NT2/D1 (cell line): ENCODE measurements around the gene GRB10.
"Not testable (repeated sequence)": the region's sequence is repeated elsewhere in the genome, so short reads cannot be mapped to it uniquely, and the experiment has no call there.

Source experiments
- DNase-seq: peaks from one replicate; pipeline ENCODE4 v3.0.0-alpha.2; 2011; ENCODE audit warnings: low read depth, low spot score
- H3K27me3 ChIP-seq: 2 replicates; pipeline ENCODE4 v1.6.0; 2011; ENCODE audit warnings: mild to moderate bottlenecking; ENCODE audit not compliant: insufficient read length, insufficient read depth
- H3K36me3 ChIP-seq: 2 replicates; pipeline ENCODE4 v1.6.1; 2011; ENCODE audit warnings: mild to moderate bottlenecking, low read length, mixed read lengths; ENCODE audit not compliant: insufficient read depth, insufficient read length
- H3K4me1 ChIP-seq: 2 replicates; pipeline ENCODE4 v1.5.1; 2011; ENCODE audit not compliant: insufficient read depth, insufficient read length
- H3K4me3 ChIP-seq: 2 replicates; pipeline ENCODE4 v1.5.1; 2011; ENCODE audit warnings: low read depth; ENCODE audit not compliant: insufficient read length
- H3K9ac ChIP-seq: 2 replicates; pipeline ENCODE4 v1.6.0; 2011; ENCODE audit warnings: low read depth; ENCODE audit not compliant: insufficient read length
- H3K9me3 ChIP-seq: 2 replicates; pipeline ENCODE4 v1.5.1; 2011; ENCODE audit warnings: mild to moderate bottlenecking, low read length; ENCODE audit not compliant: insufficient read depth
- SUZ12 ChIP-seq: IDR thresholded peaks from 2 replicates; pipeline ENCODE4 v1.6.1; 2011; ENCODE audit not compliant: insufficient read length, insufficient read depth; ENCODE audit errors: extremely low read depth
- YY1 ChIP-seq: IDR thresholded peaks from 2 replicates; pipeline ENCODE4 v1.6.1; 2011; ENCODE audit not compliant: insufficient read length, insufficient read depth
- ZNF274 ChIP-seq: IDR thresholded peaks from 2 replicates; pipeline ENCODE4 v1.6.1; 2011; ENCODE audit warnings: mild to moderate bottlenecking, low read depth, low read length

The GRB10 gene

GRCh38 chr7:50742401-50742800 is 40.3 kb downstream of the GRB10 start:
- H3K4me3 ChIP-seq, result no peak overlapping the region
- TF ChIP-seq SUZ12, result no peak
- no peak for DNase-seq
- H3K36me3 ChIP-seq, result peaks cover 18% of the 10 kb centered on the region
- no peaks in the 10 kb centered on the region for H3K4me1 ChIP-seq
- H3K9me3 ChIP-seq, result peaks cover 7% of the 10 kb centered on the region; the same call in 1 of the 2 replicates
- H3K9ac ChIP-seq, result no peak overlapping the region
- no peaks in the 10 kb centered on the region for H3K27me3 ChIP-seq

GRCh38 chr7:50739744-50740435 is 42.8 kb downstream of the GRB10 start:
- peaks cover 7% of the 10 kb centered on the region; the same call in 1 of the 2 replicates for H3K9me3 ChIP-seq
- no peak for DNase-seq
- H3K36me3 ChIP-seq, result peaks cover 13% of the 10 kb centered on the region
- H3K4me1 ChIP-seq, result no peaks in the 10 kb centered on the region
- no peak overlapping the region for H3K9ac ChIP-seq
- no peaks in the 10 kb centered on the region for H3K27me3 ChIP-seq
- no peak overlapping the region for H3K4me3 ChIP-seq
- TF ChIP-seq YY1 (no peak), SUZ12 (no peak), ZNF274 (no peak)

GRCh38 chr7:50738932-50739331 is 43.8 kb downstream of the GRB10 start:
- Histone ChIP-seq H3K9me3 (peaks cover 7% of the 10 kb centered on the region; the same call in 1 of the 2 replicates), H3K4me1 (peaks cover 3% of the 10 kb centered on the region), H3K27me3 (no peaks in the 10 kb centered on the region), H3K9ac (no peak overlapping the region), H3K36me3 (peaks cover 5% of the 10 kb centered on the region), H3K4me3 (no peak overlapping the region)
- TF ChIP-seq YY1 (no peak), ZNF274 (no peak), SUZ12 (no peak)
- DNase-seq, result no peak

GRCh38 chr7:50735836-50736235 is 46.9 kb downstream of the GRB10 start:
- H3K4me3 ChIP-seq, DNase-seq, H3K27me3 ChIP-seq, H3K9ac ChIP-seq, H3K9me3 ChIP-seq, H3K4me1 ChIP-seq: not testable (repeated sequence)
- H3K36me3 ChIP-seq, result peaks cover 11% of the 10 kb centered on the region

- TF ChIP-seq ZNF274 (no peak), SUZ12 (no peak), YY1 (no peak)
These were observed 47.4 kb downstream of the GRB10 start for GRCh38 chr7:50735333-50735732.

GRCh38 chr7:50734246-50734645 is 48.5 kb downstream of the GRB10 start:
- TF ChIP-seq SUZ12 (no peak), ZNF274 (no peak), YY1 (no peak)
- Histone ChIP-seq H3K4me1 (peaks cover 3% of the 10 kb centered on the region), H3K36me3 (peaks cover 11% of the 10 kb centered on the region), H3K27me3 (no peaks in the 10 kb centered on the region), H3K9ac (no peak overlapping the region), H3K4me3 (no peak overlapping the region), H3K9me3 (peaks cover 7% of the 10 kb centered on the region; the same call in 1 of the 2 replicates)
- no peak for DNase-seq

More at GRCh38 chr7:50735333-50735732, 47.4 kb downstream of the GRB10 start:
- Histone ChIP-seq H3K27me3 (no peaks in the 10 kb centered on the region), H3K4me1 (peaks cover 3% of the 10 kb centered on the region), H3K4me3 (no peak overlapping the region), H3K9ac (no peak overlapping the region), H3K36me3 (peaks cover 11% of the 10 kb centered on the region), H3K9me3 (peaks cover 7% of the 10 kb centered on the region; the same call in 1 of the 2 replicates)
- DNase-seq, result no peak

- Histone ChIP-seq H3K4me3 (no peak overlapping the region), H3K9me3 (peaks cover 7% of the 10 kb centered on the region; the same call in 1 of the 2 replicates), H3K27me3 (no peaks in the 10 kb centered on the region), H3K4me1 (peaks cover 3% of the 10 kb centered on the region), H3K36me3 (peaks cover 13% of the 10 kb centered on the region), H3K9ac (no peak overlapping the region)
- no peak for DNase-seq
- no peak for TF ChIP-seq ZNF274
- TF ChIP-seq YY1, result no peak
- no peak for TF ChIP-seq SUZ12
These were observed 49.1 kb downstream of the GRB10 start for GRCh38 chr7:50733552-50733951.
